K562 (cell line): ENCODE data around the gene PLAAT3. TPM values are rescaled to one million over a fixed set of nuclear protein-coding genes. Genes with fewer than 3 reads are reported as not detected.

Experiments used
- BCL6 ChIP-seq: fragments of 250-450 bp; sonication (Bioruptor Pico); IDR thresholded peaks from 2 replicates; pipeline ENCODE4 v1.4.0; 2020
- CHD2 ChIP-seq: IDR thresholded peaks from 2 replicates; pipeline ENCODE4 v1.6.1; 2011; ENCODE audit warnings: low read depth, low read length
- DDX20 ChIP-seq: fragments of 450-650 bp; IDR thresholded peaks from 2 replicates; pipeline ENCODE4 v1.6.1; 2016; ENCODE audit warnings: missing genetic modification characterization, low read depth, mild to moderate bottlenecking, missing compliant biosample characterization, moderate library complexity
- EGR1 ChIP-seq: fragments of 450-650 bp; conservative IDR thresholded peaks from 2 replicates; pipeline ENCODE4 v1.6.1; 2017; ENCODE audit warnings: mild to moderate bottlenecking
- ETS2 ChIP-seq: IDR thresholded peaks from 2 replicates; pipeline ENCODE4 v1.6.1; 2016; ENCODE audit warnings: borderline replicate concordance, missing genetic modification characterization, mild to moderate bottlenecking, moderate library complexity, missing compliant biosample characterization; ENCODE audit not compliant: poor library complexity, severe bottlenecking
- GATAD2A ChIP-seq: fragments of 450-650 bp; IDR thresholded peaks from 2 replicates; pipeline ENCODE4 v1.6.1; 2017
- GMEB1 ChIP-seq: fragments of 250-450 bp; sonication (Bioruptor Pico); IDR thresholded peaks from 2 replicates; pipeline ENCODE4 v1.4.0; 2020; ENCODE audit warnings: mild to moderate bottlenecking
- HMG20A ChIP-seq: fragments of 450-650 bp; formaldehyde crosslinking; conservative IDR thresholded peaks from 2 replicates; pipeline ENCODE4 v1.4.0; 2020; ENCODE audit warnings: mild to moderate bottlenecking, mixed read lengths
- HOMEZ ChIP-seq: fragments of 250-450 bp; sonication (Bioruptor Pico); IDR thresholded peaks from 2 replicates; pipeline ENCODE4 v1.4.0; 2020; ENCODE audit warnings: mild to moderate bottlenecking, moderate library complexity
- MAZ ChIP-seq, 2 experiments: fragments of 450-650 bp in 1 of 2; sonication (generic) in 1 of 2; formaldehyde crosslinking; IDR thresholded peaks in 1 of 2; conservative IDR thresholded peaks in 1 of 2; 2 replicates each; pipeline versions ENCODE4 v1.4.0 to v1.5.0; 2020; ENCODE audit warnings: mild to moderate bottlenecking in 1 of 2, missing genetic modification reagents in 1 of 2
- MXI1 ChIP-seq: IDR thresholded peaks from 2 replicates; pipeline ENCODE4 v1.6.1; 2011; ENCODE audit warnings: low read depth, mild to moderate bottlenecking, improper control_type of control experiment, low read length
- NEUROD1 ChIP-seq: fragments of 150-350 bp; IDR thresholded peaks from 2 replicates; pipeline ENCODE4 v1.6.1; 2014; ENCODE audit warnings: borderline replicate concordance, low read length, low read depth; ENCODE audit not compliant: partially characterized antibody
- NFE2 ChIP-seq: IDR thresholded peaks from 2 replicates; pipeline ENCODE4 v1.6.1; 2014; ENCODE audit warnings: antibody characterized with exemption, low read depth
- RAD21 ChIP-seq, 2 experiments: fragments of 250-450 bp in 1 of 2; fragments of 450-650 bp in 1 of 2; sonication (Bioruptor Pico) in 1 of 2; formaldehyde crosslinking in 1 of 2; IDR thresholded peaks in 1 of 2; conservative IDR thresholded peaks in 1 of 2; 2 replicates each; pipeline versions ENCODE4 v1.4.0 to v1.8.0; 2020 to 2022; ENCODE audit warnings: mild to moderate bottlenecking in 2 of 2, moderate library complexity in 1 of 2
- TCF15 ChIP-seq: fragments of 250-450 bp; sonication (Bioruptor Pico); IDR thresholded peaks from 2 replicates; pipeline ENCODE4 v1.8.0; 2022; ENCODE audit warnings: moderate library complexity, mild to moderate bottlenecking, inconsistent platforms
- TGIF2 ChIP-seq: sonication (generic); formaldehyde crosslinking; IDR thresholded peaks from 2 replicates; pipeline ENCODE4 v1.8.1; 2022; ENCODE audit warnings: mild to moderate bottlenecking, missing genetic modification reagents, moderate library complexity
- ZFP36 ChIP-seq: fragments of 150-350 bp; IDR thresholded peaks from 2 replicates; pipeline ENCODE4 v1.6.1; 2018; ENCODE audit warnings: low read length, low read depth; ENCODE audit not compliant: partially characterized antibody
- ZNF174 ChIP-seq: fragments of 250-450 bp; sonication (Bioruptor Pico); IDR thresholded peaks from 2 replicates; pipeline ENCODE4 v1.4.0; 2020; ENCODE audit warnings: mild to moderate bottlenecking
- ZNF592 ChIP-seq: fragments of 450-650 bp; IDR thresholded peaks from 2 replicates; pipeline ENCODE4 v1.6.1; 2017; ENCODE audit warnings: antibody characterized with exemption, mild to moderate bottlenecking
- polyA plus RNA-seq, 8 experiments: library from polyadenylated mRNA; depleted of rRNA in 4 of 8; stranded (reverse) in 5 of 8; unstranded in 3 of 8; fragments of >200 nt; fragmentation: Nextera tagmentation in 2 of 8; fragmentation: Illumina TruSeq in 1 of 8; extraction: Ambion mirVana in 2 of 8; extraction: Trizol in 1 of 8; gene quantifications; 2 replicates each; pipeline versions ENCODE4 v1.2.1 to v1.2.3, GENCODE V29; 2011 to 2014; ENCODE audit warnings: inconsistent platforms in 1 of 8, missing spikeins in 1 of 8
- total RNA-seq, 7 experiments: library from RNA; depleted of rRNA in 6 of 7; stranded (reverse); fragments of >200 nt in 6 of 7; fragmentation: Illumina TruSeq in 2 of 7; extraction: Trizol in 2 of 7; gene quantifications; 2 replicates each; pipeline versions ENCODE4 v1.2.1 to v1.2.3, GENCODE V29; 2011 to 2021; ENCODE audit warnings: low replicate concordance in 1 of 7
- TF ChIP-seq, protein P1 (sequence below): fragments of 250-450 bp; sonication (Bioruptor Pico); IDR thresholded peaks from 2 replicates; pipeline ENCODE4 v1.6.1; 2021; ENCODE audit warnings: mild to moderate bottlenecking

PLAAT3 gene
- total and polyA plus RNA-seq, 9 of the 15 experiments (the other 6 are each of a cell fraction or from before 2014, with no cell fraction given): 0.80 to 2.7 (median 1.4) TPM

DNA sequence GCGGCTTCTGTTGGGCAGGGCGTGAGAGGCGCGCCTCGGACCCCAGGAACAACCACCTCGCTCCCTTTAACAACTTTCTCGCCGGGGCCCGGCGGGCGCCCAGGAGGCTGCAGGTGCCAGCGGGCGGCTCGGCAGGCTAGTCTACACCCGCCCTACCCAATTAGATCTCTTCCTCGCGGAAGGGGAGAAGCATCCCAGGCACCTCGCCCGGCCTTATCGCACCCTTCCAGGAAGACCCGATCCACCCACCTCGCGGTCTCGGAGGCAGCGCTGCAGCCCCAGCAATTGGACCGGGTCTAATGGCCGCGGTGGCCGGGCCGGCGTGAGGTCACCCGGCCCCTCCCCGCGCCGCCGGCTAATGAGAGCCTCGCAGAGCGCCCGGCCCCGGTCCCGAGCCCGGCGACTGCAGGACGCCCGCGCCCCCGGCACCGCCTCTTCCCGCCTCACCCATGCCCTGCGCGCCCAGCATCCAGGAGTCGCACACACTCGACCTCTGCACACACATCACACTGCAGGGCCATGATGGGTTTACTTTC is at the start of gene PLAAT3 (continued):
- TF ChIP-seq GMEB1 (CRISPR knock-in tag): no peak
- no peak for TF ChIP-seq HMG20A (CRISPR knock-in tag)
- no peak for TF ChIP-seq BCL6 (CRISPR knock-in tag)
- no peak for TF ChIP-seq MXI1
- peak in 1 of 2 experiments; percentile 24; a peak in 1 of 4 replicates for TF ChIP-seq RAD21 (CRISPR knock-in tag; conservative IDR thresholded peaks at IDR 0.05 in 1 of 2, IDR thresholded peaks at IDR 0.05 in 1 of 2)
- TF ChIP-seq DDX20 (tag): no peak
- peak; percentile 44 for TF ChIP-seq EGR1
- peak; percentile 15 to 62; a peak in 3 of 4 replicates for TF ChIP-seq MAZ (CRISPR knock-in tag; conservative IDR thresholded peaks at IDR 0.05 in 1 of 2, IDR thresholded peaks at IDR 0.05 in 1 of 2)
- TF ChIP-seq TCF15 (CRISPR knock-in tag): no peak
- TF ChIP-seq, protein P1, sequence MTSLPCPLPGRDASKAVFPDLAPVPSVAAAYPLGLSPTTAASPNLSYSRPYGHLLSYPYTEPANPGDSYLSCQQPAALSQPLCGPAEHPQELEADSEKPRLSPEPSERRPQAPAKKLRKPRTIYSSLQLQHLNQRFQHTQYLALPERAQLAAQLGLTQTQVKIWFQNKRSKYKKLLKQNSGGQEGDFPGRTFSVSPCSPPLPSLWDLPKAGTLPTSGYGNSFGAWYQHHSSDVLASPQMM (CRISPR knock-in tag): no peak
- no peak for TF ChIP-seq ZNF174
- no peak for TF ChIP-seq TGIF2 (CRISPR knock-in tag)
- no peak for TF ChIP-seq NEUROD1
- no peak for TF ChIP-seq ZNF592
- no peak for TF ChIP-seq CHD2
- no peak for TF ChIP-seq ETS2 (tag)
- TF ChIP-seq HOMEZ (CRISPR knock-in tag): no peak
- TF ChIP-seq NFE2: no peak
- no peak for TF ChIP-seq GATAD2A
- no peak for TF ChIP-seq ZFP36
